Breast epithelium (tissue), 4 donors: Measurements from ENCODE around the gene PLXNC1. TPM values are rescaled to one million over a fixed set of nuclear protein-coding genes. Genes with fewer than 3 reads are reported as not detected.

Experiments used
- DNase-seq, 2 donors: peaks; one replicate each; pipeline ENCODE4 v3.0.0-alpha.2; 2019; ENCODE audit warnings: low spot score in 2 of 2
- H3K27ac ChIP-seq, 2 donors: fragments of 200-600 bp; sonication (generic) in 1 of 2; one replicate each; pipeline ENCODE4 v1.5.1; 2016 to 2019; ENCODE audit warnings: mild to moderate bottlenecking in 1 of 2
- H3K27me3 ChIP-seq, 2 donors: fragments of 200-600 bp; sonication (generic) in 1 of 2; one replicate each; pipeline versions ENCODE4 v1.5.1 to v1.6.0; 2017 to 2019; ENCODE audit warnings: control low read depth in 1 of 2, mild to moderate bottlenecking in 1 of 2
- H3K36me3 ChIP-seq: fragments of 200-600 bp; one replicate; pipeline ENCODE4 v1.5.1; 2019
- H3K4me1 ChIP-seq, 2 donors: fragments of 200-600 bp; sonication (generic); one replicate each; pipeline ENCODE4 v1.5.1; 2016 to 2019; ENCODE audit warnings: control low read depth in 1 of 2
- H3K4me3 ChIP-seq, 3 donors: fragments of 200-600 bp; sonication (generic); 1 replicate in 2 of 3; 2 replicates in 1 of 3; pipeline ENCODE4 v1.5.1; 2016 to 2019; ENCODE audit warnings: mild to moderate bottlenecking in 3 of 3, moderate library complexity in 2 of 3
- H3K9me3 ChIP-seq, 2 donors: fragments of 200-600 bp; sonication (generic) in 1 of 2; one replicate each; pipeline ENCODE4 v1.5.1; 2016 to 2019; ENCODE audit warnings: control low read depth in 1 of 2
- CTCF ChIP-seq, 3 donors: fragments of 450-650 bp; IDR thresholded peaks; one replicate each; pipeline ENCODE4 v1.5.1; 2016 to 2017; ENCODE audit warnings: antibody characterized with exemption in 3 of 3, mild to moderate bottlenecking in 3 of 3, moderate library complexity in 3 of 3
- POLR2A ChIP-seq: fragments of 450-650 bp; IDR thresholded peaks from one replicate; pipeline ENCODE4 v1.6.1; 2016; ENCODE audit warnings: antibody characterized with exemption, mild to moderate bottlenecking, moderate library complexity
- POLR2AphosphoS5 ChIP-seq, 3 donors: sonication (generic); formaldehyde crosslinking; IDR thresholded peaks; one replicate each; pipeline ENCODE4 v1.6.1; 2017; ENCODE audit warnings: antibody characterized with exemption in 3 of 3
- intact Hi-C: fragments of 100-400 bp; cut with DNase I; formaldehyde crosslinking; loops from one replicate; pipeline ENCODE4 v1.15.1; 2023; ENCODE audit warnings: low total_unique reads
- total RNA-seq, 3 donors: library from RNA; depleted of rRNA; stranded (reverse); fragments of >200 nt; gene quantifications; one replicate each; pipeline ENCODE4 v1.1.0, GENCODE V29; 2016

The PLXNC1 gene
- total RNA-seq, 3 donors from 2014 or later, result 7.5 to 21.4 (median 8.2) TPM

DNA sequence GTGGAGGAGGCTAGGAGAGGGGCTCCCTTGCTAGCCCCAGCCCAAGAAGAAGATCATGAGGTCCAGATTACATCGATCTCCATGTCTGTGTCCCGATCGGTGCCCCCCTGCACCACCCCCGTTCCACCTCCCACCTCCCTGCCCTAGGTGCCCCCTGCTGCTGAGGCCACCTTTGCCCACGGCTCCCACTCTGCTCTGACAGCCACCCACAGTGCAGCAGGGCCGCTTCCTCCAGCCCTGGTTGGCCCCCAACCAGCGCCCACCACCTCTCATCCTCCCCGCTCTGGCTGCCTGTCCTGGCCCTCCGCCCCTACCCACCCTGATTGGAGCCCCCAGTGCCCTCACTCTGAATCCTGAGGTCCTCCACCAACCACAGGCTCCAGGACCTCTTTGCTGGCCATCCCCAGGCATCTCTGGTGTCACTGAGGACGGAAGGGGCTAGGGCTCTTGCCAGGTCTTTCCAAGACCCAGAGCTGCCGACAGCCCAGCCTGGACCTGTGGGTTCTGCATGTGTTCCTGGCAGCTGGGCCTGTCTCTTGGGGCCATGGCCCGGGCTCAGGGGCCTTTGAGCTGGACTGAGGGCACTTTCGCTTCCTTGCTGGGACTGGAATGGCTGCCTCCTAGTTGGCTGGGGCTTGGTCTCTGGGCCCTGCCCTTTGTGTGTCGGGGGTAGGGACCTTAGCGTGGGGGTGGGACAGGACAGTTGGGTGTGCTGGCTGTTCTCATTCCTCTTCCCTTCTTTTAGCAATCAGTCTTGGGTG is 7.2 kb upstream of the PLXNC1 start:
- no peaks in the 10 kb centered on the region for H3K27me3 ChIP-seq
- no peak overlapping the region for H3K4me3 ChIP-seq
- no peaks in the 10 kb centered on the region for H3K36me3 ChIP-seq
- H3K9me3 ChIP-seq, result no peaks in the 10 kb centered on the region
- no peak for DNase-seq
- no peak for TF ChIP-seq CTCF (IDR thresholded peaks at IDR 0.05)
- TF ChIP-seq POLR2A, result no peak
- TF ChIP-seq POLR2AphosphoS5 (IDR thresholded peaks at IDR 0.05), result no peak
- no peaks in the 10 kb centered on the region for H3K4me1 ChIP-seq
- intact Hi-C loops, result loop anchor here (10.0 kb wide), 1 partner anchor 604 kb away; no protein-coding TSS in a partner anchor
- no peak overlapping the region for H3K27ac ChIP-seq

DNA sequence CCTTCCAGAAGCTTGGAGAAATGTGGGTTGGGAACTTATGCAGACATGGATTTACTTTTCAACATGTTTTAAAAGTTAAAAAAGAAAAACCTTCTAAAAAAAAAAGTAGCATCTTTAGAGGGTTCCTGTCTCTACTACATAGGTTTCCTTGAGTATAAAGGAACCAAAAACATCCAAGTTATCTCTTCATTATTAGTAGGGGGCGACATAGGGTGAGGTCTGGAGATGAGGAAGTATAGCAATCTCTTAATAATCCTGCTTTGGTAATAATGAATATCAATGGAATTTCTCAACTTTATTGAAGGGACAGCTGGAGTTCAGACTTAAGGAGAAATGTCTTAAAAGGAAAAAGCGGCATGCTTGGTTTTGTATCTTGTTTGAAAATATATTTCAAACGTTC is 6.5 kb upstream of the PLXNC1 start:
- TF ChIP-seq POLR2AphosphoS5 (IDR thresholded peaks at IDR 0.05), result no peak
- TF ChIP-seq POLR2A, result no peak
- no peak for TF ChIP-seq CTCF (IDR thresholded peaks at IDR 0.05)
- H3K4me3 ChIP-seq, result no peak overlapping the region
- H3K27me3 ChIP-seq, result no peaks in the 10 kb centered on the region
- DNase-seq, result no peak
- H3K9me3 ChIP-seq, result no peaks in the 10 kb centered on the region
- no peak overlapping the region for H3K27ac ChIP-seq
- intact Hi-C loops, result loop anchor here (10.0 kb wide), 1 partner anchor 603 kb away; no protein-coding TSS in a partner anchor
- H3K36me3 ChIP-seq, result no peaks in the 10 kb centered on the region
- H3K4me1 ChIP-seq, result no peaks in the 10 kb centered on the region

DNA sequence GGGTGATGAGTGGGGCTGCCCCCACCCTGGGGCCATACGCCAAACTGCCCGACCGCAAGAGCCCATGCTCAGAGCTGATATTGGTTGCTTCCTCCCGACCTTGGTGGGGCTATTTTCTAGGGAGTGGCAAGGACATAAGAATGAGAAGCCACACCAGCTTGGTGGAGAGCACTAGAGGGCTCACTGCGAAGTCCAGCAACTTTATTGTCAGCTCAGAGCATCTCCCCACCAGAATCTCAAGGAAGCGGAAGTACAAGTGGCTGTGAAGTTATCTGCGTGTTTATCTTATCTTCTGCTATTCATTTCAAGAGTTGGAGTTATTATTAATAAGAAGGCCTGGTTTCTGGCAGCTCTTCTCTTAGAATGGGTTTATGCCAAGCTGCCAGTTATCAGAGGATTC is 4.9 kb upstream of the PLXNC1 start:
- TF ChIP-seq POLR2A, result no peak
- no peak for TF ChIP-seq CTCF (IDR thresholded peaks at IDR 0.05)
- TF ChIP-seq POLR2AphosphoS5 (IDR thresholded peaks at IDR 0.05), result no peak
- Histone ChIP-seq H3K9me3 (no peaks in the 10 kb centered on the region), H3K27me3 (no peaks in the 10 kb centered on the region), H3K36me3 (no peaks in the 10 kb centered on the region), H3K4me1 (no peaks in the 10 kb centered on the region), H3K4me3 (no peak overlapping the region), H3K27ac (no peak overlapping the region)
- intact Hi-C loops, result loop anchor here (10.0 kb wide), 1 partner anchor 601 kb away; no protein-coding TSS in a partner anchor
- DNase-seq, result no peak

GRCh38 chr12:94143951-94144350 is 4.4 kb upstream of the PLXNC1 start:
- Histone ChIP-seq H3K27me3 (peaks cover 0 to under 1% of the 10 kb centered on the region in 2 donors), H3K36me3 (no peaks in the 10 kb centered on the region), H3K9me3 (no peaks in the 10 kb centered on the region), H3K27ac (no peak overlapping the region), H3K4me1 (peaks cover 0 to 2% of the 10 kb centered on the region in 2 donors), H3K4me3 (no peak overlapping the region)
- DNase-seq, result no peak
- TF ChIP-seq POLR2AphosphoS5 (IDR thresholded peaks at IDR 0.05) (no peak), POLR2A (no peak)
- intact Hi-C loops, result loop anchor here (10.0 kb wide), 1 partner anchor 601 kb away; no protein-coding TSS in a partner anchor

DNA sequence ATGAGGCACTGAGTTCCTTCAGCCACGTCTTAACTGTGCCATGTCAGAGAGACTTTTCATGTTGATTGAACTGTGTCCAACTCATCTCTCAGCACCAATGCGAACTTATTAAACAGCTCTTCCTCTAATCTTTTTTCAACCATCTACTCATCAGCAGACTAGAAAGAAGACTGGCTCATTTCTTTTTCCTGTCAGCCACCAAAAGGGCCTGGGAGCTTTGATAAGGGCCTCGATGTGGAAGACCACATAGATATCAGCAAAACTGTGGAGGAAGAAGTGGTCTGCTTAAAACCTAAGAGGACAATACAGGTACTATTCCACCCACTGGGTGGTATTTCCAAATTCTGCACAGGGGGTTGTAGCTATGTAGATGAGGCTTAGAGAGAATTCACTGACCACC is 3.6 kb upstream of the PLXNC1 start:
- Histone ChIP-seq H3K36me3 (no peaks in the 10 kb centered on the region), H3K4me1 (peaks cover 0 to 7% of the 10 kb centered on the region in 2 donors), H3K9me3 (no peaks in the 10 kb centered on the region), H3K4me3 (no peak overlapping the region), H3K27ac (no peak overlapping the region), H3K27me3 (peaks cover 0 to 9% of the 10 kb centered on the region in 2 donors)
- intact Hi-C loops, result loop anchor here (10.0 kb wide), 1 partner anchor 600 kb away; no protein-coding TSS in a partner anchor
- no peak for DNase-seq
- no peak for TF ChIP-seq POLR2A
